ENCODE measurements around the gene FTSJ1.
A peak's percentile ranks its signal among the peaks of the same experiment; 100 is the strongest.

Gene FTSJ1

GRCh38 chrX:48467281-48467761, 8.7 kb upstream of the FTSJ1 start:
- peak overlapping the region; percentile 33 for H3K4me3 ChIP-seq (replicated peaks; ENCODE audit: low read depth, low read length)
- DNase-seq (ENCODE audit: extremely low read depth, low read depth), result no peak
- TF ChIP-seq CTCF (IDR thresholded peaks at IDR 0.05; ENCODE audit: low read depth, low read length, missing control alignments), result no peak

- TF ChIP-seq CTCF (IDR thresholded peaks at IDR 0.05; ENCODE audit: low read depth, low read length, missing control alignments), result no peak
- no peak for DNase-seq (ENCODE audit: extremely low read depth, low read depth)
- H3K4me3 ChIP-seq (replicated peaks; ENCODE audit: low read depth, low read length), result peak overlapping the region; percentile 33
Observed at GRCh38 chrX:48468247-48468671, 7.7 kb upstream of the FTSJ1 start.

GRCh38 chrX:48468693-48469691, 7.0 kb upstream of the FTSJ1 start:
- H3K4me3 ChIP-seq (replicated peaks; ENCODE audit: low read depth, low read length), result no peak overlapping the region
- DNase-seq (ENCODE audit: extremely low read depth, low read depth), result no peak
- TF ChIP-seq CTCF (IDR thresholded peaks at IDR 0.05; ENCODE audit: low read depth, low read length, missing control alignments), result no peak

GRCh38 chrX:48470110-48470832, 5.7 kb upstream of the FTSJ1 start, which contains the start of gene SLC38A5:
Gene SLC38A5 (minus strand): TSS chrX:48470260. CDS start chrX:48467924, 2,336 bp downstream.
- no peak for TF ChIP-seq CTCF (IDR thresholded peaks at IDR 0.05; ENCODE audit: low read depth, low read length, missing control alignments)
- H3K4me3 ChIP-seq (replicated peaks; ENCODE audit: low read depth, low read length), result no peak within 1 kb of the TSS
- no peak for DNase-seq (ENCODE audit: extremely low read depth, low read depth)

- no peak for DNase-seq (ENCODE audit: extremely low read depth, low read depth)
- H3K4me3 ChIP-seq (replicated peaks; ENCODE audit: low read depth, low read length), result no peak overlapping the region
- no peak for TF ChIP-seq CTCF (IDR thresholded peaks at IDR 0.05; ENCODE audit: low read depth, low read length, missing control alignments)
Observed at GRCh38 chrX:48470833-48471118, 5.2 kb upstream of the FTSJ1 start.

GRCh38 chrX:48471504-48471903, 4.5 kb upstream of the FTSJ1 start:
- no peak for DNase-seq (ENCODE audit: extremely low read depth, low read depth)
- no peak overlapping the region for H3K4me3 ChIP-seq (replicated peaks; ENCODE audit: low read depth, low read length)
- no peak for TF ChIP-seq CTCF (IDR thresholded peaks at IDR 0.05; ENCODE audit: low read depth, low read length, missing control alignments)
